GM10266 (cell line): ENCODE results near the gene PP2D1.
A peak's percentile ranks its signal among the peaks of the same experiment; 100 is the strongest.
"Not testable (repeated sequence)": the region's sequence is repeated elsewhere in the genome, so short reads cannot be mapped to it uniquely, and the experiment has no call there.

Experiments
- DNase-seq: peaks from one replicate; pipeline ENCODE4 v3.0.0; 2012; ENCODE audit errors: extremely low spot score
- CTCF ChIP-seq: IDR thresholded peaks from 2 replicates; pipeline ENCODE4 v1.5.1; 2012; ENCODE audit warnings: mild to moderate bottlenecking, low read depth; ENCODE audit not compliant: control insufficient read depth, insufficient read depth; ENCODE audit errors: missing control alignments

Gene PP2D1

DNA sequence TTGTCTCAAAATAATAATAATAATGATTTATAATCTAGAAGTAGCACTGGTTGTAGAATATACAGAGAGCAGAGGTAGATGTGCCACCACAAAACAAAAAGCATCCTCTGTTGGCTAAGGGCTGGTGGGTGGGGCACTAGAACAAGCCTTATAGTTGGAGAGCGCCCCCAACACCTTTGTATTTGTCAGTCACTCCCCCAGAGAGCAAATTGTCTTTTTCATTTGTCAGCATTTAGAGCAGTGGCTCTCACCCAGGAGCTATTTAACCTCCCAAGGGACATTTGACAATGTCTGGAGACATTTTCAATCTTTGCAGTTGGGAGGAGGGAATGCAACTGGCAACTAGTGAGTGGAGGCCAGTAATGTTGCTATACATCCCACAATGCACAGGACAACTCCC lies 34.5 kb upstream of the PP2D1 start:
- DNase-seq: no peak
- TF ChIP-seq CTCF: no peak

- not testable (repeated sequence) for DNase-seq
Measured at GRCh38 chr3:20045141-20045540, 33.1 kb upstream of the PP2D1 start.

GRCh38 chr3:20043825-20044224 lies 31.8 kb upstream of the PP2D1 start:
- no peak for DNase-seq
- no peak for TF ChIP-seq CTCF

GRCh38 chr3:20043396-20043795 lies 31.3 kb upstream of the PP2D1 start:
- no peak for TF ChIP-seq CTCF
- peak; percentile 47 for DNase-seq

GRCh38 chr3:20042331-20042730 lies 30.3 kb upstream of the PP2D1 start:
- DNase-seq: no peak

DNA sequence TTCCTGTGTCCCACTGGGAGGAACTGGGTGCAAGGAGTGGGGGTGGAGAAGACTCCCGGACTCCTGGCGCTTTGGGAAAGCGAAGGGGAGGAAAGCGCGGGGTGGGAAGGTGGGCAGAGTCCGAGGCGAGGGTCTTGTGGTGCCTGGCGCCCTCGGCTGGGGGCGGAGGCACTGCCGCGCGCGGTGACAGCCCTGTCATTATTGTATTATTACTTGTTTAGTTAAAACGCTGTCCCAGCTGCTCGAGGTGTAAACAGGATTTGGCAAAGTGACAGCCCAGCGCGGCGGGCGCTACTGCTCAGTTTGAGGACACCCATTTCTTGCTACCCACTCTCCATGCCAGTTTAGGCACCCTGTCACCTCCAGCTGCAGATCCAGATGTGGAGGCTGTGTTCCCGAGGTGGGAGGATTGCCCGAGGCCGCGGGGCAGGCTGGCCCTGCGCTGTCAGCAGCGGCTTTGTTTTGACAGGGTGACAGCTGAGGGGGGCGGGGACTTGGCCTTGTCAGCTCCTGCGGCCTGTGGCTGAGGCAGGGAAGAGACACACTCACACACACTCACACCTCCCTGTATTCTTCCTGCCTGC lies 29.2 kb upstream of the PP2D1 start:
- peak; percentile 77 for DNase-seq
- TF ChIP-seq CTCF: peak; percentile 11

More at GRCh38 chr3:20042331-20042730, 30.3 kb upstream of the PP2D1 start:
- TF ChIP-seq CTCF: no peak

DNA sequence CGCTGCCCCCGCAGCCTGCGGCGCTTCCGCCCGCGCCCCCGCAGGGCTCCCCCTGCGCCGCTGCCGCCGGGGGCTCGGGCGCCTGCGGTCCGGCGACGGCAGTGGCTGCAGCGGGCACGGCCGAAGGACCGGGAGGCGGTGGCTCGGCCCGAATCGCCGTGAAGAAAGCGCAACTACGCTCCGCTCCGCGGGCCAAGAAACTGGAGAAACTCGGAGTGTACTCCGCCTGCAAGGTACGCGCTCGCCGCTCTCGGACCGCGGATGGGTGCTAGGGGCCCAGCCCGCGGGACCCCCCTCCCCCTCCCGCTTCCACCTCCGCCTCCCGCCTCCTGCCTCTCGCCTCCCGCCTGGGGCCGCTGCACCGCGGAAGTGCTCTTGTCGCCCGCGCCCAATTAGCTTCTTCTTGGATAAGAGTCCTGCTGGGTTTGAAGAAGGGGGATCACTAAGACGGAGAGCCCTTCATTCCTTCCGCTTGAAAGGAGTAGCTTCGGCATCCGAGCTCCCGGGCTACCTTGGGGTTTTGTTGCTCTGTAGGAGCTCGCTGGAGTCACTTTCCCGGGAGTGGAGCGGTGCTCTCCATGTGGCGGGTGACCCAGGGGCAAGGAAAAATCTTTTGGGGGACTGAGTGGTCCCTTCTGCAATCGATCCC lies 28.6 kb upstream of the PP2D1 start:
- DNase-seq: peak; percentile 83

More for the DNA sequence above, 28.6 kb upstream of the PP2D1 start:
- peak; percentile 12 for TF ChIP-seq CTCF
